Upper lobe of left lung (tissue), 4 donors: ENCODE results near the gene PLEKHG4B.

ENCODE experiments used
- CTCF ChIP-seq, 6 experiments: fragments of 450-650 bp in 4 of 6; fragments of 200-600 bp in 2 of 6; sonication (generic) in 2 of 6; IDR thresholded peaks; one replicate each; pipeline ENCODE4 v1.5.1; 2016 to 2019; ENCODE audit warnings: antibody characterized with exemption in 6 of 6
- POLR2AphosphoS5 ChIP-seq, 2 donors: sonication (generic); formaldehyde crosslinking; IDR thresholded peaks; one replicate each; pipeline ENCODE4 v1.5.1; 2017; ENCODE audit warnings: antibody characterized with exemption in 2 of 2

- TF ChIP-seq CTCF (IDR thresholded peaks at IDR 0.05): no peak
- TF ChIP-seq POLR2AphosphoS5 (IDR thresholded peaks at IDR 0.05): no peak
Measured at GRCh38 chr5:136901-137300, 44.9 kb downstream of the PLEKHG4B start.
